ENCODE results near the gene BUD31. TPM values are rescaled to one million over a fixed set of nuclear protein-coding genes. Genes with fewer than 3 reads are reported as not detected.

Gene BUD31
- total and polyA plus RNA-seq, 2 of the 13 experiments (the other 11 are each of a cell fraction or from before 2014, with no cell fraction given) = 35.1 to 79.1 TPM

GRCh38 chr7:99375070-99375807 lies 33.5 kb upstream of the BUD31 start (continued):
- TF ChIP-seq ZNF142 (CRISPR knock-in tag; IDR thresholded peaks at IDR 0.05) (no peak), ADNP (CRISPR knock-in tag; IDR thresholded peaks at IDR 0.05) (no peak), ZNF776 (CRISPR knock-in tag; IDR thresholded peaks at IDR 0.05) (0 out of 2 replicates have a peak, but pooled peaks have one; percentile 56), MIER2 (CRISPR knock-in tag; IDR thresholded peaks at IDR 0.05) (no peak), NAIF1 (CRISPR knock-in tag; IDR thresholded peaks at IDR 0.05; ENCODE audit: borderline replicate concordance) (no peak), ZNF7 (CRISPR knock-in tag; IDR thresholded peaks at IDR 0.05) (no peak), DNMT1 (CRISPR knock-in tag; IDR thresholded peaks at IDR 0.05) (peak; percentile 70; the same call in 1 of the 2 replicates), GATAD1 (CRISPR knock-in tag; IDR thresholded peaks at IDR 0.05) (0 out of 2 replicates have a peak, but pooled peaks have one; percentile 31), KDM2A (CRISPR knock-in tag; IDR thresholded peaks at IDR 0.05; ENCODE audit: borderline replicate concordance, low read depth) (0 out of 2 replicates have a peak, but pooled peaks have one; percentile 46), RFXAP (CRISPR knock-in tag; IDR thresholded peaks at IDR 0.05; ENCODE audit: borderline replicate concordance) (no peak), GATA4 (IDR thresholded peaks at IDR 0.05; ENCODE audit: borderline replicate concordance, low read depth) (no peak), HNRNPLL (IDR thresholded peaks at IDR 0.05; ENCODE audit: low read depth, low read length, poor library complexity, severe bottlenecking) (peak; percentile 49), ZNF451 (CRISPR knock-in tag; IDR thresholded peaks at IDR 0.05) (0 out of 2 replicates have a peak, but pooled peaks have one; percentile 28), CBFB (CRISPR knock-in tag; IDR thresholded peaks at IDR 0.05) (0 out of 2 replicates have a peak, but pooled peaks have one; percentile 17), ZNF749 (CRISPR knock-in tag; IDR thresholded peaks at IDR 0.05; ENCODE audit: borderline replicate concordance) (no peak), TBX2 (CRISPR knock-in tag; IDR thresholded peaks at IDR 0.05; ENCODE audit: borderline replicate concordance) (0 out of 2 replicates have a peak, but pooled peaks have one; percentile 59), ZNF121 (CRISPR knock-in tag; IDR thresholded peaks at IDR 0.05) (peak; percentile 83), CSRNP1 (CRISPR knock-in tag; IDR thresholded peaks at IDR 0.05) (peak; percentile 53; the same call in 1 of the 2 replicates), ATF7-NPFF (CRISPR knock-in tag; IDR thresholded peaks at IDR 0.05; ENCODE audit: low read depth) (peak; percentile 71; the same call in 1 of the 2 replicates), HMGXB4 (CRISPR knock-in tag; IDR thresholded peaks at IDR 0.05; ENCODE audit: borderline replicate concordance in 1 of 2, low read depth in 1 of 2) (peak in 1 of 2 experiments; percentile 34; a peak in 1 of 4 replicates)

Measured in HepG2 (cell line).